Activated T-cell treated with anti-CD3 and anti-CD28 coated beads for 24 hours (primary cell): ENCODE measurements around the gene CCNE1.

Source experiments
- DNase-seq: peaks from one replicate; pipeline ENCODE4 v3.0.0-alpha.2; 2020; ENCODE audit warnings: low read depth

Gene CCNE1

DNA sequence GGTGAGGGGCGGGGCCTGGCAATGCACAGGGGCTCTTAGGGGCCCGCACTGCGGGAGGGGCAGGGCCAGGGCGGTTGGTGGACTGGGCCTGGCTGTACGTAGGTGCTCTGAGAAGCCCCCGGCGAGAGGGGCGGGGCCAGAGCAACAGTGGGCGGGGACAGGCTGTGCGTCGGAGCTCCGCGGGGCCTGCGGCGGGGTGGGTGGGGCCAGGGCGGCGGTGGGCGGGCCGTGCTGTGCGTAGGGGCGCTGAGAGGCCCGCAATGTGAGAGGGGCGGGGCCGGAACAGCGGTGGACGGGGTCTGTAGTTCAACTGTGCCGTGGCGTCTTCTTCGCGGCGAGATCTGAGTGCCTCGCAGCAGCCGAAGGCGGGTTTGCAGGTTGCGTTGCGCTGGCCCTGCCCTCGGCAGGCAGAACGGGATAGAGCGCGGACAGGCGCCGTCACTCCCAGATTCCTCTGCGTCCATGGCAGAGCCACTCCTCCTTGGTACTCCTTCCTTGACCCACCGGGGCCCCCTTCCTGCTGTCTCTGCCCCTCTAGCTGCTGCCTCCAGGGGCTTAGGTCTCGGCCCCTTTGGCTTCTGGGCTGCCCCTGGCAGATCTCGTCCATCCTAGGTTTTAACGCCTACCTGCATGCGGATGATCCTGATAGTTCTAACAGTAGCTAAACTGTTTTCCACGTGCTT is 33.2 kb downstream of the CCNE1 start:
- DNase-seq, result peak; percentile 94

DNA sequence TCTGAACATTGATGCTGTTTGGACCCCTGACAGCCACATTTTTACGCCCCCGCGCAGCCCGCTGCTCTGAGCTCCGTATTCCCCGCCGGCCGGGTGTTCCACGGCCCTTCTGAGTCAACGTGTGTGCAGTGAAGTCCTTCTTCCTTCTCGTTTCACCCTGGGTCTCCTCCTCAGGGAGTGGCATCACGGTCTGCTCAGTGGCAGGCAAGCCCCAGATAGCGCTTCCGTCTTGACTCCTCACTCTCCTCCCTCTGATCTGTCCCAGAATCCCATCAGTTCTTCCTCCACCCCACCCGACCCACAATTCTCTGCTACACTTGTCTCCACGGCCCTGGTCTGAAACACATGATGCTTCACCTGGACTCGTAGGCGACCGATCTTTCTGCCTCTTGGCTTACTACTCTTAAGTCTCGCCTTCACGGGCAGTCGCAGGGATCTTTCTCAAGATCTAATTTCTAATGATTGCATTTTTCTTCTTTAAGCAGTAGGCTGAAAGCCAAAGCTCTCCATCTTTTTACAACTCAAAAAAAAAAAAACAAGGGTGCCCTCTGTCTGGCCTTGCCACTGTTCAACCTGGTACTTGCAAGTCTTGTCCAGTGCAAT is 33.9 kb downstream of the CCNE1 start:
- DNase-seq, result no peak

DNA sequence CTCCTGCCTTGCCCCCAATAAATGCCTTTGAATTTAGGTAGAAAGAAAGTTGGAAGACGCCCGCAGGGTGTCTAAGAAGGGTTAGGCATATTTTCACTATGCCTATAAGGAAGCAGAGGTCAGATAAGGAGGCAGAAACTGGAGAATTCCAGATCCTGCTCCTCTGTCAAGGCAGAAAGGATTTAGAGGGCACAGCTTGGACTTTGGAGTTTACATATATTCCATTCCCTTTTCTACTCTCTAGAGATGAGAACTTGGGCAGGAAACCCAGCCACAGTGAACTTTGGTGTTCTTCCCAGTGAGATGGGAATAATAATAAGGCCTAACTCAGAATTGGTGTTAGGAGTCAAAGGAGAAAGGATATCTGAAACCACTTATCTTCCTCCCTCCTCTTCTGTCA is 37.4 kb downstream of the CCNE1 start:
- DNase-seq, result no peak

DNA sequence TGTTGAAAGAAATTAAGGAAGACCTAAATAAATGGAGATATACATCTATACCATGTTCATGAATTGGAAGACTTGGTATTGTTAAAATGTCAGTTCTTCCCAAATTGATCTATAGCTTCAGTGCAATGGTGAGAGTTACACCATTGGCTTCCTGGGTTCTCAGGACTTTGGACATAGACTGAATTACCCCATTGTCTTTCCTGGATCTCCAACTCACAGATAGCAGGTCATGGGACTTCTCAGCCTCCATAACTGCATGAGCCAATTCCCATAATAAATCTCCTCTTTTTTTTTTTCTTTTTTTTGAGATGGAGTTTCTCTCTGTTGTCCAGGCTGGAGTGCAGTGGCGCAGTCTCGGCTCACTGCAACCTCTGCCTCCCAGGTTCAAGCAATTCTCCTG is 38.7 kb downstream of the CCNE1 start:
- DNase-seq, result no peak

DNA sequence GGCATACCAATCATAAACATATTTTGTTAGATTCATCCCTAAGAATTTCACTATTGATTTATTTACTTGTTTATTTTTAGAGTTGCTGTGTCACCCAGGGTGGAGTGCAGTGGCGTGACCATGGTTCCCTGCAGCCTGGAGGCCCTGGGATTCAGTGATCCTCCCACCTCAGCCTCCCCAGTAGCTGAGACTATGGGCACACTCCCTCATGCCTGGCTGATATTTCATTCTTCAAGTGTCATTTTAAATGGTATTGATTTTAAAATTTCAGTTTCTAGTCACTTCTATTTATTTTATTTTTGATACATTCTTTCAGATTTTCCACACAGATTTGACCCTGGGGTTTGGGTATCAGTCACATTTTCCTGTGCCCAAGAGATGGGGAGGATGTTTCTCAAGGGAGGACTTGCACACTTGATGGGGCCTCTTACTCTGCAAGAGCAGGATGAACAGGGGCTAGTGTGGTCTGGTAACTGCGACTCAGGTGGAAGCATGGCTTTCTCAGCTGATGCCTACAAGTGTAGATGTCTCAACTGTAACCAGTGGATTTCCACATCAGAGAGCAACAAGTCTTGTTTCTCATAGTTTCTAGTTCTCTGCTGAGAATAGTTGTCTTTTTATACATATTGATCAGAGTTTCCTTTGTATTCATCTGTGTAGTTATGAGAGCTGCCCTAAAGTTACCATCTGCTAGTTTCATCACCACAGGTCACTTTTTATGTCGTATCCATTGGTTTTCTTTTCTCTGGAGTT is 40.2 kb downstream of the CCNE1 start:
- DNase-seq, result no peak

DNA sequence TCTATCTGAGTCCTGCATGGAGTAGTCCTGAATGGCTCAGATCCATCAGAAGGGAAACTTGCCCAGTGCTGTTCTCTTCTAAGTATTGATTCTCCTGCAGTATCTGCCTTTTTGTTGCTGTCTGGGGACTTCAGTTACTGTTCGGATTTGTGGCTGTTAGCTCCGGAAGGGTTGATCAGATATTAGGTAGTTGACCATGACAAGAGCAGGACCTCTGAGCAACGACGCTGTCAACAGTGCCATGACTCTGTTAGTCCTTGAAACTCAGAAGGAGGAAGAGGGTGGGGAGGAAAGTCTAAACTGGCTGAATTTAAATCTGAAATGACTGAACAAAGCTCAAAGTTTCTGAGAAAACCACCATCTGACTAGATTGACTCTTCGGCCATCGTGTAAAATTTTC is 42.2 kb downstream of the CCNE1 start:
- DNase-seq, result no peak

DNA sequence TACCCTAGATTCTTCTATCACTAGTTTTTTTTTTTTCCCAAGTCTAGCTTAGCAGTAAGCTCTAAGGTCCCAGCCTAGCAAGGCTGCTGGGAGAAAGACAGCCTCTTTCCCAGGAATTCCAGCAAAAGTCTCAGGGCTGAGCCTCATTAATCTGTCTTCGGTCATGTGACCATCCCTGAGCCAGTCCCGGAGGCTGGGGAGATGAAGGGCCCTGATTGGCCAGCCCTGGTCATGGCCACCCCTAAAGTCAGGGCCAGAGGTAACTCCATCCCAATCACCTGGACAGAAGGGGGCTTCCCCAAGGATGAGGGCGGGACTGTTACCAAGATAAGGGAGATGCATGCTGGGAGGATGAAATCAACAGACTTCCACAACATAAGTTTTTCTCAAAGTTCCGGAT is 43.3 kb downstream of the CCNE1 start:
- no peak for DNase-seq

DNA sequence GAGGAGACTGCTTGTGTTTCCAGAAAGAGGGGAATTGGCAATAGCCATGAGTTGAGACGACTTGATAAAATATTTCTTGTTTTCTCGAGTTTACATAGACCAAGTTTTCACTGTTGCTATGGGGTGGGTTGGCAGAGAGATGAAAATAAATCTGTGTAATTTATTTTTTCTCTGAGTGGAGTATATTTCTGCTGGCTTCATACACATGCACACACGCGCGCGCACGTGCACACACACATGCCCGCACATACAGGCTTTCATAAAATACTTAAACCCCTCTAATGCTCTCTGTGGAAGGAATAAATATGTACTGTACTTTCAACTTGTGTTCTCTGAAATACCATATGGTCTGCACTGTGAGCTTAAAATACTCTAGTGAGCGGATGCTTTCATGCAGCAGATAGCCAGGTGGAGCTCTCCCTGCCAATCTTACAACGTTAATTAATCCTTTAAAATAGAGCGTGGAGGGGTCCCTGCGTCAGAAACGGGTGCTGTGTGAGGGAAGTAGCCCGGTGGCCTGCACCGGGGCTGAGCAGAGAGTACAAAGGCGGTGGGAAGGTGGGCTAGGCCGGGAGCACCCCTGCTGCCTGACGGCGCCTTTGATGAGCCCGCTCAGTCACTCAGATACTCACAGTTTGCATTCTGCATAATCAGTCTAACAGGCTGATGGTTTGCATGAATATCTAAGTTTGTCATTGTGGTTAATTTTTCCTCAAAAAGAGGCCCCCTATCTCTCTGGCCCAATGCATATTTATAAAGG is 44.1 kb downstream of the CCNE1 start:
- no peak for DNase-seq

DNA sequence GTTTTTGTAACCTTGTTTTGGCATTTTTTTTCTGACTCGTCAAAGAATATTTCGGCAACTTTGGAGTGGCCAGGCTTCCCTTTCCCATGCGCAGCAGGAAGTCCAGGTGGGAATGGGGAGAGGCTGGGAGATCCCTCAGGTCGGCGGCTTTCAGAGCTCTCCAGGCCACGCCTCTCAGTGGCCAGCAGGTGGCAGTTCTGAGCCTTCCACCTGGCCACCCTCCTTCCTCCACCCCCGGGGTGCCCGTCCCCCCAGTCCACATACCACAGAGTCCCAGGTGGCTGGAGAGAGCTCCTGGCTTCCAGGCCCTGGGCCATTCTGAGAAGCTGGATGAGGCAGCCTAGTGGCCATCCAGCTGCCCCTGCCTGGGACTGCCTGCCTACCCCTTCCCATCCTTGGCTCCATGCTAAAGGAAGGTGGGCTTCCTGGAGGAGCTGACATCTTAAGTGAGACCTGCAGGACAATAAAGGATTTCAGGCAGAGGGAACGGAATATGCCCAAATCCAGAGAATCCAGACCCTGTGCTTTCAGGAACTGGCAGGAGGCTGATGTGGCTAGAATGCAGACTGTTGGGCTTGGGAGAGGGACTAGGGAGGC is 46.3 kb downstream of the CCNE1 start:
- no peak for DNase-seq

DNA sequence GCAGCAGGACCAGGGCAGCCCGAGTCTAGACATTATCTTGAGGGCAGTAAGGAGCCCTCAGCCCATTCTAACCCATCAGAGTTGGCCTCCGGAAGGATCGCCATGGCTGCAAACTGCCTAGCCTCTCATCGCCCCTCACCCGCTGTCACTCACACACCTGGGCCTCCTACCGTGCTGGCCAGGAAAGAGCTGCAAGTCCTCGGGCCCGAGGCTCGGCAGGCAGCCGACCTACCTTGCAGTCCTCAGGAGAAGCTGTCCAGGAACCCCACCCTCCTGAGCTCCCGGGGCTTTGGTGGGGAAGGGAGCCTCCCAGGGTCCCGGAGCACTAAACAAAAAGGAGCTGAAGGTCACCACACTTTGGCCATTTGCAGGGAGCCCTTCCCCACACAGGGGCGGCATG is 46.8 kb downstream of the CCNE1 start:
- DNase-seq, result no peak

DNA sequence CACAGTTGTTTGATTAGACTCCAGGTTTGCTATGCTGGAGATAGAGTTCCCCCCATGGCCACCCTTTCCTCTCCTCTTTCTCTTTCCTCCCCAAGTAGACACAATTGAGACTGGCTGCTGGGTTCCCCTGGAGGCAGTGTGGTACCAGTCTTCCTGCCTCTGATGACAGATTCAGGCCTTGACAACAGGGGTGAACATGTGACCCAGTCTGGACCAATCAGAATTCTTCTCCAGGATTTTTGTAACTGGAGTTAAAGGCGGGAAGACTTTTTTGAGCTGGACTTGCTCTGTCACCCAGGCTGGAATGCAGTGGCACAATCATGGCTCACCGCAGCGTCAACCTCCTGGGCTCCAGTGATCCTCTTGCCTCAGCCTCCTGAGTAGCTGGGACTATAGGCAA is 48.7 kb downstream of the CCNE1 start:
- no peak for DNase-seq

DNA sequence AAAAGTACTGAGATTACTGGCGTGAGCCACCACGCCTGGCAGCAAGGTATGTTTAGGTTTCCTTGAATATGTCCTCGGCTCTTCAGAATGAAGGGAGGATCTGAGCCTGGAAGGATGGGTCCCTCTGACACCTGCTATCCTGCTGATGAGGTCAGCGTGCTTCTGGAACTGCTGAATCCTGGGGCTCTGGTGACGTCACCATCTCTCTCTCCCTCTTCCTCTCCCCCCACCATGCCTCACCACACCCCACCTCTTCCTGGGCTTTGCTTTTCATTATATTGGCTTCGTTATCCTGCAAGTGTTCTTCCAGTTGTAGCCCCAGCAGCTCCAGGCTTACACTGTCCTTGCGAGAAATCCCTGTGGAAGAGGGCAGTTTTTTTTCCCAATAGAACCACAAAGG is 49.8 kb downstream of the CCNE1 start:
- DNase-seq, result no peak

DNA sequence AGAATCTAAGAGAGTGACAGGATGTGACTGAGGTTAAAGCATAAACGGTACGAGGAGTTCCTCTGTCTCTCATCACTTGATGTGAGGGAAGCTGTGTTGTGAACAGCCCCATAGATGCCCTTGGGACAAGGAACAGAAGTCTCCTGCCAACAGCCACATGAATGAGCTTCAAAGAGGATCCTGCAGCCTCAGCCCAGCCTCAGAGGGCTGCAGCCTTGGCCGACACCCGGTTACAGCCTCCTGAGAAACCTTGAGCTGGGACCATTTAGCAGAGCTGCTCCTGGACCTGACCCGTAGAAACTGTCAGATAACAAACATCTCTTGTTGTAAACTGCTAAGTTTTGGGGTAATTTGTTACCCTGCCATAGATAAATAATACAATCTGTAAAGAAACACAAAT is 54.2 kb downstream of the CCNE1 start:
- no peak for DNase-seq

DNA sequence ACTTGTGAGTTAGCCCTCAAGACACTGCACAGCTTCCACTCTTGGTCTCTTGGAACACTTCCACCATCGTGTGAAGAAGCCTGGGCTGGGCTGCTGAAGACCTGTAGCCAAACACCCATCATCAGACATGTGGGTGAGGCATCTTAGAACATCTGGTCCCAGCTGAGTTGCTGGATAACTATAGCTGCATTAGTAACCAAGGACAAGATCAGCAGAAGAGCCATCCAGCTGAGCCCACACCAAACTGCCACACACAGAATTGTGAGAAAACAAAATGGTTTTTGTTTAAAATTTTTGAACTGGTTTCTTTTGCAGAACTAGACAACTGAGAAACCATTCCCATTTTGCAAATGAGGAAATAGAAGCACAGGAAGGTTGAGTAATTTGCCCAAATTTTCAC is 56.2 kb downstream of the CCNE1 start:
- no peak for DNase-seq

DNA sequence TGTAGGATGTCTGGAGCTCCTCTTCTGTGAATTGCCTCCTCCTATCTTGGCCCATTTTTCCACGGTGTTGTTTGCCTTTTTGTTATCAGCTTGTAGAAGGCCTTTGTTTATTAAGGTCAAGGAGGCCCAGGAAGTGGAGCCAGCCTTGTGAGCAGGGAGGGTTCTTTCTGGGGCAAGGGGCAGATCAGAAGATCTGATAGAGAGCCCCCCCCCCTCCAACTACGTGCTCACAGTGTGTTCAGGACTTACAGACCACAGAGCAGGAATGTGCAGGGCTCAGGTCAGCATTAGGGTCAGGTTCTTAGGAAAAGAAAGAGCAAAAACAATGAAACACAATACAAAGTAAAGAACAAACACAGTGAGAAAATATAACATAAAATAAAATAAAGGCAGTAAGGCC is 59.4 kb downstream of the CCNE1 start:
- no peak for DNase-seq

DNA sequence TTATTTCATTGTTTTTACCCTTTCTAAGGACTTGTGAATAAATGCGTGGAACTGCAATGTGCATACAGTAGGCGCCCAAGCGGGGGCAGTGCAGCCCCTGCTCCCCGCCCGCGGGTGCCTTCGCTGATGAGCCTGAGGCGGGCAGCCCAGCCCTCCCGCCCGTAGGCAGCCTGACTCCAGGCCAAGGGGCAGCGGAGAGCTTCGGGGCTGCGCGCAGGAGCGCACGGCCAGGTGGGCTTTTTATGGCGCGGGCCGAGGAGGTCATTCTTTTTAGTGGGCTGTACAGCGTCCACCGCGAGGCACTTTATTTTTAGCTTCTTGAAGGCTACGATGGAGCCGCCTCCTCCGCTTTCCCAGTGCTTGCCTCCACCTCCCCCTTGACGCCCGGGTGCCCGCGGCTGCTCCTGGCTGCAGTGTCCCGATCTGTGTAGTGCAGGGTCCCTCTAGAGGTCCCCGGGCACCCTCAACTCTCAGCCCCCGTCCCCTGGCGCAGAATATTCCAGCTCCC is 60.5 kb downstream of the CCNE1 start:
- DNase-seq, result no peak

DNA sequence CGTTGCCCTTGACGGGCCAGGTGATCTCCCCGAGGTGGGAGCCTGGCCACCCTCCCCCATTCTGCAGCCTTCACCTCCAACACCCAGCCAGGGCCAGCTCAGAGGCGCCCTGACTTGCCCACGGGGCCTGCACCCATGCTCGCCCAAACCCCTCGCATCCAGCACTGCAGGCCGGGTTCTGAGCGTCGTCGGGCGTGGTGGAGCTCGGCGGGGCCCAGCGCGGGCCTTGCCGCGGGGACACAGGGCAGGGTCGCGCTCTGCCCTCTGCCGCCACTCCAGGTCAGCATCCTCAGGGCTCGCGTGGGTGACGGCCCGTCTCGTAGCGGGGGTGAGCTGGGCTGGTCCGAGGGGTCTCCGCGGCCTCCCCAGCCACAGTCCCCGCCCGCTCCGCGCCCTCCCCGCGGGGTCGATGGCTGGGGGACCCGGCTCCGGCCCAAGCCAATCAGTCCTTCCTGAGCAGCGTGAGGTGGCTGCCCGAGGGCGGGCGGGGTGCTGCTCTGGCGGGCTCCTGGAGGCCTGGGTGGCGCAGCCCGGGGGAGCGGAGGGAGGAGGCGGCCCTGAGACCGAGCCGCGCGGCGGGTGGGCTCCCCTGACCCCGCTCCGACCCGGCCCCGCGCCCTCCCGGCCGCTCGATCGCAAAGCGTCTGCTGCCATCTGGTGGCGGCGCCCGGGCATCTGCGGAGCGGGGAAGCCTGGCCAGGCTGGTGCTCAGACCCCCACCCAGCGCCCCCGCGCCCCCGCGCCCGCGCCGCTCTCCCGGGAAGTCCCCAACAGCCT is 61.4 kb downstream of the CCNE1 start:
- DNase-seq, result peak; percentile 58
